A549 (cell line): Measurements from ENCODE around the gene RSAD1.

Experiments used
- CBX8 ChIP-seq: fragments of 200-600 bp; sonication (generic); IDR thresholded peaks from 2 replicates; pipeline ENCODE4 v1.6.1; 2016
- CHD2 ChIP-seq: fragments of 150-350 bp; IDR thresholded peaks from 2 replicates; pipeline ENCODE4 v1.6.1; 2014; ENCODE audit warnings: low read length; ENCODE audit not compliant: partially characterized antibody
- FOSL2 ChIP-seq, 2 experiments: fragments of 450-650 bp in 1 of 2; fragments of >200 bp in 1 of 2; sonication (Bioruptor Twin) in 1 of 2; formaldehyde crosslinking; IDR thresholded peaks; 2 replicates each; pipeline versions ENCODE4 v1.5.0 to v1.6.1; 2016 to 2020; ENCODE audit warnings: mild to moderate bottlenecking in 1 of 2, moderate library complexity in 1 of 2
- MAZ ChIP-seq: fragments of 150-350 bp; IDR thresholded peaks from 2 replicates; pipeline ENCODE4 v1.6.1; 2014; ENCODE audit warnings: antibody characterized with exemption, low read depth, low read length, borderline replicate concordance
- MYC ChIP-seq: IDR thresholded peaks from 2 replicates; pipeline ENCODE4 v1.6.1; 2012; ENCODE audit warnings: mild to moderate bottlenecking, inconsistent platforms, low read length, improper control_type of control experiment, borderline replicate concordance
- NPAS2 ChIP-seq: fragments of 250-450 bp; sonication (Bioruptor Pico); IDR thresholded peaks from 2 replicates; pipeline ENCODE4 v1.8.0; 2022; ENCODE audit warnings: mild to moderate bottlenecking, moderate library complexity, borderline replicate concordance
- POLR2A ChIP-seq: IDR thresholded peaks from 2 replicates; pipeline ENCODE4 v1.6.1; 2012; ENCODE audit warnings: mild to moderate bottlenecking, low read length
- RAD21 ChIP-seq, 2 experiments: fragments of >200 bp in 1 of 2; sonication (Bioruptor Twin) in 1 of 2; formaldehyde crosslinking in 1 of 2; IDR thresholded peaks in 1 of 2; conservative IDR thresholded peaks in 1 of 2; 2 replicates in 1 of 2; 3 replicates in 1 of 2; pipeline ENCODE4 v1.6.1; 2012 to 2018; ENCODE audit warnings: inconsistent platforms in 1 of 2
- REST ChIP-seq: fragments of 200-600 bp; sonication (generic); IDR thresholded peaks from 2 replicates; pipeline ENCODE4 v1.6.1; 2016; ENCODE audit warnings: antibody characterized with exemption, mild to moderate bottlenecking, moderate library complexity
- SMC3 ChIP-seq: fragments of >200 bp; sonication (Bioruptor Twin); formaldehyde crosslinking; IDR thresholded peaks from 3 replicates; pipeline ENCODE4 v1.6.1; 2018; ENCODE audit warnings: inconsistent platforms
- USF2 ChIP-seq: fragments of 450-650 bp; IDR thresholded peaks from 2 replicates; pipeline ENCODE4 v1.6.1; 2014; ENCODE audit warnings: antibody characterized with exemption
- TF ChIP-seq, protein P1 (sequence below): IDR thresholded peaks from 2 replicates; pipeline ENCODE4 v1.6.1; 2012; ENCODE audit warnings: low read depth, borderline replicate concordance
- TF ChIP-seq, protein P2 (sequence below): fragments of >200 bp; sonication (Bioruptor Twin); formaldehyde crosslinking; IDR thresholded peaks from 3 replicates; pipeline ENCODE4 v1.5.1; 2016

DNA sequence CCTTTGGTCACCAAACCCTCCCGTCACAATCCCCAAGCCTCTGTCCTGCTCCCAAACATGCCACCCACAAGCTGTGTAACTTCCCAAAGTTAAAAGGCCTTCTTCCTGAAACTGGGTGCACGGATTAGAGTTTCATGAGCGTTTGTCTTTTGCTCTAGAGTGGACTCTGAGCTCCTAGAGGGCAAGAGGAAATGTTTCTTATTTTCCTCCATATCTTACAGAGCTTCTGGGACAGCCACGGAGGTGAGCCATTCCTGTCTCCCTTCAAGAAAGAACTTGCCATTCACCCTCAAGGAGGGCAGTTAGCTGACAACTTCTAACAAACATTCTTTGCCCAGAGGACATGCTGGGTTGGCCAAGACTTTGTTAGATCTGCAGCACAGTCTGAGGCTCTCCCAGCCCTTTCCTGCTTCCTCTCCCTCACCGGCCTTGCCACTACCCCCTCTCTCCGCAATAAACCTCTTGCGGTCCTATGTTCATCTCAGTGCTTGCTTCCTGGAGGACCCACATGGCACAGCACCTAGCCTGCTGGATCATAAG is 27.0 kb downstream of the RSAD1 start:
- TF ChIP-seq, protein P1, sequence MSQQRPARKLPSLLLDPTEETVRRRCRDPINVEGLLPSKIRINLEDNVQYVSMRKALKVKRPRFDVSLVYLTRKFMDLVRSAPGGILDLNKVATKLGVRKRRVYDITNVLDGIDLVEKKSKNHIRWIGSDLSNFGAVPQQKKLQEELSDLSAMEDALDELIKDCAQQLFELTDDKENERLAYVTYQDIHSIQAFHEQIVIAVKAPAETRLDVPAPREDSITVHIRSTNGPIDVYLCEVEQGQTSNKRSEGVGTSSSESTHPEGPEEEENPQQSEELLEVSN, result no peak
- no peak for TF ChIP-seq POLR2A
- TF ChIP-seq FOSL2 (IDR thresholded peaks at IDR 0.05), result no peak
- no peak for TF ChIP-seq FOSL2 (CRISPR knock-in tag; IDR thresholded peaks at IDR 0.05)
- TF ChIP-seq CBX8, result no peak
- TF ChIP-seq REST, result no peak
- no peak for TF ChIP-seq NPAS2
- TF ChIP-seq, protein P2, sequence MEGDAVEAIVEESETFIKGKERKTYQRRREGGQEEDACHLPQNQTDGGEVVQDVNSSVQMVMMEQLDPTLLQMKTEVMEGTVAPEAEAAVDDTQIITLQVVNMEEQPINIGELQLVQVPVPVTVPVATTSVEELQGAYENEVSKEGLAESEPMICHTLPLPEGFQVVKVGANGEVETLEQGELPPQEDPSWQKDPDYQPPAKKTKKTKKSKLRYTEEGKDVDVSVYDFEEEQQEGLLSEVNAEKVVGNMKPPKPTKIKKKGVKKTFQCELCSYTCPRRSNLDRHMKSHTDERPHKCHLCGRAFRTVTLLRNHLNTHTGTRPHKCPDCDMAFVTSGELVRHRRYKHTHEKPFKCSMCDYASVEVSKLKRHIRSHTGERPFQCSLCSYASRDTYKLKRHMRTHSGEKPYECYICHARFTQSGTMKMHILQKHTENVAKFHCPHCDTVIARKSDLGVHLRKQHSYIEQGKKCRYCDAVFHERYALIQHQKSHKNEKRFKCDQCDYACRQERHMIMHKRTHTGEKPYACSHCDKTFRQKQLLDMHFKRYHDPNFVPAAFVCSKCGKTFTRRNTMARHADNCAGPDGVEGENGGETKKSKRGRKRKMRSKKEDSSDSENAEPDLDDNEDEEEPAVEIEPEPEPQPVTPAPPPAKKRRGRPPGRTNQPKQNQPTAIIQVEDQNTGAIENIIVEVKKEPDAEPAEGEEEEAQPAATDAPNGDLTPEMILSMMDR, result no peak
- no peak for TF ChIP-seq MAZ
- no peak for TF ChIP-seq MYC
- TF ChIP-seq SMC3, result no peak
- TF ChIP-seq USF2, result no peak
- TF ChIP-seq RAD21 (conservative IDR thresholded peaks at IDR 0.05 in 1 of 2, IDR thresholded peaks at IDR 0.05 in 1 of 2), result no peak
- no peak for TF ChIP-seq CHD2
